ENCODE measurements around the gene MAST4.

MAST4 gene

GRCh38 chr5:67015541-67016191, 419.5 kb downstream of the MAST4 start:
- no peak for DNase-seq (ENCODE audit: low read depth in 2 of 2)

- DNase-seq (ENCODE audit: low read depth in 2 of 2) = no peak
These were observed 423.1 kb downstream of the MAST4 start for GRCh38 chr5:67019065-67019845.

GRCh38 chr5:67020096-67020615, 424.0 kb downstream of the MAST4 start:
- DNase-seq (ENCODE audit: low read depth in 2 of 2) = no peak

- no peak for DNase-seq (ENCODE audit: low read depth in 2 of 2)
These were observed 424.8 kb downstream of the MAST4 start for GRCh38 chr5:67021031-67021430.

GRCh38 chr5:67021521-67021920, 425.3 kb downstream of the MAST4 start:
- no peak for DNase-seq (ENCODE audit: low read depth in 2 of 2)

GRCh38 chr5:67021962-67022361, 425.8 kb downstream of the MAST4 start:
- DNase-seq (ENCODE audit: low read depth in 2 of 2) = no peak

GRCh38 chr5:67025457-67025856, 429.3 kb downstream of the MAST4 start:
- no peak for DNase-seq (ENCODE audit: low read depth in 2 of 2)

- DNase-seq (ENCODE audit: low read depth in 2 of 2) = no peak
These were observed 430.1 kb downstream of the MAST4 start for GRCh38 chr5:67026278-67026677.

- no peak for DNase-seq (ENCODE audit: low read depth in 2 of 2)
These were observed 431.0 kb downstream of the MAST4 start for GRCh38 chr5:67027171-67027570.

- DNase-seq (ENCODE audit: low read depth in 2 of 2) = no peak
These were observed 432.2 kb downstream of the MAST4 start for GRCh38 chr5:67028371-67028770.

GRCh38 chr5:67028941-67029340, 432.7 kb downstream of the MAST4 start:
- no peak for DNase-seq (ENCODE audit: low read depth in 2 of 2)

- DNase-seq (ENCODE audit: low read depth in 2 of 2) = no peak
These were observed 433.3 kb downstream of the MAST4 start for GRCh38 chr5:67029481-67029880.

GRCh38 chr5:67030289-67031056, 434.3 kb downstream of the MAST4 start:
- no peak for DNase-seq (ENCODE audit: low read depth in 2 of 2)

GRCh38 chr5:67031057-67031443, 434.9 kb downstream of the MAST4 start:
- DNase-seq (ENCODE audit: low read depth in 2 of 2) = no peak

GRCh38 chr5:67031692-67032091, 435.5 kb downstream of the MAST4 start:
- DNase-seq (ENCODE audit: low read depth in 2 of 2) = peak in 1 of 2 donors; percentile 7

- DNase-seq (ENCODE audit: low read depth in 2 of 2) = no peak
These were observed 436.9 kb downstream of the MAST4 start for GRCh38 chr5:67032921-67033664.

- DNase-seq (ENCODE audit: low read depth in 2 of 2) = no peak
These were observed 437.9 kb downstream of the MAST4 start for GRCh38 chr5:67033880-67034651.

- DNase-seq (ENCODE audit: low read depth in 2 of 2) = no peak
These were observed 439.0 kb downstream of the MAST4 start for GRCh38 chr5:67035098-67035740.

GRCh38 chr5:67037171-67037570, 441.0 kb downstream of the MAST4 start:
- no peak for DNase-seq (ENCODE audit: low read depth in 2 of 2)

GRCh38 chr5:67038817-67039603, 442.8 kb downstream of the MAST4 start:
- DNase-seq (ENCODE audit: low read depth in 2 of 2) = no peak

All from stimulated activated CD4-positive, alpha-beta T cell treated with anti-CD3 and anti-CD28 coated beads, Interleukin-1b, Interleukin-23, amount 100 ng/mL, for 4 hours (primary cell).